GM19467 (cell line): ENCODE results near the gene SLC6A18.

ENCODE experiments used
- ATAC-seq: cut with Tn5 transposase; IDR thresholded peaks from one replicate; pipeline ENCODE4 v1.9.1; 2021; ENCODE audit warnings: mild to moderate bottlenecking, moderate library complexity; ENCODE audit not compliant: unreplicated experiment

SLC6A18 gene, protein sequence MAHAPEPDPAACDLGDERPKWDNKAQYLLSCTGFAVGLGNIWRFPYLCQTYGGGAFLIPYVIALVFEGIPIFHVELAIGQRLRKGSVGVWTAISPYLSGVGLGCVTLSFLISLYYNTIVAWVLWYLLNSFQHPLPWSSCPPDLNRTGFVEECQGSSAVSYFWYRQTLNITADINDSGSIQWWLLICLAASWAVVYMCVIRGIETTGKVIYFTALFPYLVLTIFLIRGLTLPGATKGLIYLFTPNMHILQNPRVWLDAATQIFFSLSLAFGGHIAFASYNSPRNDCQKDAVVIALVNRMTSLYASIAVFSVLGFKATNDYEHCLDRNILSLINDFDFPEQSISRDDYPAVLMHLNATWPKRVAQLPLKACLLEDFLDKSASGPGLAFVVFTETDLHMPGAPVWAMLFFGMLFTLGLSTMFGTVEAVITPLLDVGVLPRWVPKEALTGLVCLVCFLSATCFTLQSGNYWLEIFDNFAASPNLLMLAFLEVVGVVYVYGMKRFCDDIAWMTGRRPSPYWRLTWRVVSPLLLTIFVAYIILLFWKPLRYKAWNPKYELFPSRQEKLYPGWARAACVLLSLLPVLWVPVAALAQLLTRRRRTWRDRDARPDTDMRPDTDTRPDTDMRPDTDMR

GRCh38 chr5:1225081-1225480 is at the start of gene SLC6A18:
Gene SLC6A18 (plus strand): TSS chr5:1225381. CDS start chr5:1225478, 97 bp downstream.
- ATAC-seq = no peak

DNA sequence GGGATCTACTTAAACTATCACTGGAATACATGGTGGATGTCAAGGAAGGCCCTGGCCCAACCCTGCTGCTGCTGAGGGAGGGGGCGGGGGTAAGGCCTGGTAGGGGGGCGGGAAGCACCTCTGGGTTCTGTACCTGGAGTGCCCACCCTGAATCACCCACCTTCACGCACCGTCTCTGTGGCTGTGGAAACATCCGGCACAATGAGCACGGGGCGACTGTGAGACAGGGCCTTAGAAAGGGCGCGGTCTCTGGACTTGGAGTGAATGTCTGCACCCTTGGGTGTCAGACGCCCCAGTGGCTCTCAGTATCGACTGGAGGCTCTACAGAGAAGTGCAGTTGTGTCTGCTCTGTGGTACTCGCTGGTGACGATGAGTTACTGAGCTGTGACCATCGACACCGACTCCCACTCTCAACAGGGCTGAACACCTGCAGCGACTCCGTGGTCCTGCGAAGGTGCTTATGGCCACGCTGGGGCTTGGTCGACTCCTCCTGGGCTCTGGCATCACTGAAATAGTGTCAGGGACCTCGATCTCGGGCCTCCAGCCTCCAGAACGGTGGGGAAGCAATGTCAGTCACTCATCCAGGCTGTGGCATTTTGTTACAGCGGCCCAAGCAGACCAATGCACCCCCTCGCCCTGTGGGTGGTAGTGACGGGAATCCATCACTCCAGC is 49.2 kb upstream of the SLC6A18 start:
- no peak for ATAC-seq

DNA sequence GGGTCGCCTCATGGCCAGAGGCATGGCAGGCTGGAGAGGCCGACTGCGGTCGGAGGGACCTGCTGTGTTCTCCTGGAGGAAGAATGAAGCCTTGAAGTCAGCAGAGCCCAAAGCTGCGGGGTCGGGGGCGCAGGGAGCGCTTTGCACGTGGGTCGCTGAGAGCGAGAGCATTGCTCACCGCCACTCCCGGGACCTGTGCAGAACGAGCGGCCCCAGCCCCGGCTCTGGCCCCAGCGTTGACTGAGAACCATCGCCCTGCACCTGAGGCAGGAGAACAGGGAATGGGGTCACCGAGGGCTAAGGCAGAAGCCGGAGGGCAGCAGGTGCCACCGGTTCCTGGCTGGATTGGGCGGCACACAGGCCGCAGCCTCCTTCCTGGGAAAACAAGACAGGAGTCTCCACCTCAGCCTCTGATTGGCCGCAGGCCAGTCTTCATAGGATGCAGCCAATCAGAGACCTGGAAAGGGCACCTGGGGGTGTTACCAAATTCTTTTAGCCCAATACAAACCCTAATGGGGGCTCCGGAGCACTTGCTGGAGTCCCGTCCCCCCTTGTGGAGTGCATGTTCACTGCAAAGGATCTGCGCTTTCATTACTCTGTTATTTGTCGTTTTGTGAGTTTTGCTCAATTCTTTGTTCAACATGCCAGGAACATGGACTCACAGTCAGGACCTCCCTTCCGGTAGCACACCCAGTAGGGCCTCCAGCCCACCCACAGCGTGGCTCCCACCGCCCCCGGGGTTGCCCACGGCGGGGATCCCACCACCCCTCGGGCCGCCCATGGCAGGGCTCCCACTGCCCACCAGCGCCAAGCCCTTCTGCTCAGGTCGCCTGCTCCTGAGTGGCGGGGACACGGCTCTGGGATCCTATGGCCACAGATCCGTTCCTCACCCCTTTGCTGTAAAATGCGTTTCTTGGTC is 48.4 kb upstream of the SLC6A18 start:
- no peak for ATAC-seq

DNA sequence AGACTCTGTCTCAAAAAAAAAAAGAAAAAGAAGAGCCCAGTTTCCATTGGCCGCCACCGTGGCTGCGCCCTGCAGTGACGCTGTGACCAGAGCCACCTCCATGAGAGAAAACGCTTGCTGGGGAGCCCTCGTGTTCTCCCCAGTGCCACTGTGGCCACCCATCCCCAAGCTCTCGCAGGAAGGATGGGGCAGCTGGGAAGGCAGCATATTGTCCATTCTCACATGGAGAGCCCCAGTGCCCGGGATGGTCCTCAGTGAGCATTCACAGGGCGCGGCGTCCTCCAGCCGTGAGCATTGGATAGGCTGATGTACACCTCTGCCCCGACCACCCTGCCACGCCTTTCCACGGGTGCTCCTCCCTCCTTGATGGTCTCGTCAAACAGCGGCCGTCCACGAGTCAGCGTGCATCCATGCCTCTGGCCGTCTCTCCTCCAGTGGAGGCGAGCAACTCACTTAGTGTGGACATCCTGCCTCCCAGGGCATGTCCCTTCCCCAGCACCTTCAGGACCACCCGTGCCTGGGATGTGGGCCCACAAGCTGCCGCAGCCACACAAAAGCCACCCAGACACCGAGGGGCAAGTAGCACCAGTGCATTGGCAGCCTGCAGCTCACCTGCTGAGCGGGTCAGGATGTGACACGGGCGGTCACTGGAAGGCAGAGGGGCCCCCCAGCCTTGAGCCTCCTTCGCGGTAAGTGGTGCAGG is 47.2 kb upstream of the SLC6A18 start:
- ATAC-seq = no peak

GRCh38 chr5:1178529-1179382 is 46.4 kb upstream of the SLC6A18 start:
- ATAC-seq = no peak

DNA sequence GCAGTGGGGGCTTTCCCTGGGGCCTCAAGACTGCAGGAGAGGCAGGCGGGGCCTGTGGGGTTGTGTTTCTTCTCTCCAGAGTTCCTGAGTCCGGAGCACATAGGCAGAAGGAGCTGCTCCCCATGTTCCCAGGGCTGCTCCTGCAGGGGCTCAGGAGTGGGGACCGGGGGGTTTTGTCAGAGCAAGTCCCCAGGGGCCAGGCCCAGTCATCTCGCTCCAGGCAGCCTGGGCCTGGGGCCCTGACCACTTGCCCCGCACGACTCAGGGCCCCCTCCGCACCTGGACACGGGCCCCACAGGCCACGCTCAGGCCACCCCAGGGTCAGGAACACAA is 45.8 kb upstream of the SLC6A18 start:
- no peak for ATAC-seq

- no peak for ATAC-seq
Measured at GRCh38 chr5:1180096-1180495, 45.1 kb upstream of the SLC6A18 start.

DNA sequence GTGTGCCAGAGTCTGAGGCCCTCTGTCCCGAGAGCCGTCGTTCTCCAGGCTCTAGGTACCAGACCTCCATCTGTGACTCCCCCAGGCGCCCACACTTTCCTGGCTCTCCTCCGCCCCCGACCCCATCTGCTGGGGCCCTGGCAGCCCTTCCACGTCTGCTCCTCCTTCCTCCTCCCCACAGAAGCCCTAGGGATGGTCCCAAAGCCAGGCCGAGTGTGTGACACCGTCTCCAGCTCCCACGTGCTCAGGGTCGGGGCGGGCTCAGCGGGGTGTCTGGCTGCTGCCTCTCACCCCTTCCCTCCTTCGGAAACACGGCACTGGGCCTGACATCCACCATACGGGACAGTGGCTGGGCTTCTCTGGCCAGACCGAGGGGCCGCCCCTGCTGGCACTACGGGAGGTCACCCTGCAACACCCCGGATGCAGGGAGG is 44.3 kb upstream of the SLC6A18 start:
- no peak for ATAC-seq

DNA sequence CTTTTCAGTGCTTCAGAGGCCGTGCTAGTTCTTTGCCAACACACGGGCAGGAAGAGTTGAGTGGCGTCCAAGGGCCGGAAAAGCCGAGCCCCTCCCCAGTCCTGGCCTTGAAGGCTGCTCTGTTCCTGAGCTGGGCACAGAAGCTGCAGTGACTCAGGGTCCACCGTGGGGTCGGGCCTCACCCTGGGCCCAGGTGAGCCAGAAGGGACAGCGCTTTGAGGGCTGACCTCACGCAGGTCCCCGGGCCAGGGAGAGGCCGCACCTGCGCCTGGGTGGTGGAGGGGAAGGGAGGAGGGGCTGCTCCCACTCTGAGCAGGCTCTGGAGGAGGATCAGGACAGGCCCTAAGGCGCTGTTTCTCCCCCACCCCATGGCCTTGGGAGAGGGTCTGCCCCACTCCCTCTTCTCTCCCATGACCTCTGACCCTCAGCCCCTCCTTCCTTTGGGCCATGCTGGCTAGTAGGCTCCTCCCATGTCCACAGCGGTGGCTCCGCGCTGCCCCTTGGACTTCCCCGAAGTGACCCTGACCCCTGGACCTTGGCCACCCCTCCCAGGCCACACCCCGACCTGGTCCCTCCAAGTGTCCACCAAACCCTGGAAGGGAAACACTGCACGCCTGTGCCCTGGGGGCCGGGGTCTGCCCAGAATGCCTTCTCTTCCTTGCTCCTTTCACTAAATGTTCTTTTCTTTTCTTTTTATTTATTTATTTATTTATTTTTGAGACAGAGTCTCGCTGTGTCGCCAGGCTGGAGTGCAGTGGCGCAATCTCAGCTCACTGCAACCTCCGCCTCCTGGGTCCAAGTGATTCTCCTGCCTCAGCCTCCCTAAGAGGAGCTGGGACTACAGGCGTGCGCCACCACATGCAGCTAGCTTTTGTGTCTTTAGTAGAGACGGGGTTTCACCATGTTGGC is 43.5 kb upstream of the SLC6A18 start:
- no peak for ATAC-seq

DNA sequence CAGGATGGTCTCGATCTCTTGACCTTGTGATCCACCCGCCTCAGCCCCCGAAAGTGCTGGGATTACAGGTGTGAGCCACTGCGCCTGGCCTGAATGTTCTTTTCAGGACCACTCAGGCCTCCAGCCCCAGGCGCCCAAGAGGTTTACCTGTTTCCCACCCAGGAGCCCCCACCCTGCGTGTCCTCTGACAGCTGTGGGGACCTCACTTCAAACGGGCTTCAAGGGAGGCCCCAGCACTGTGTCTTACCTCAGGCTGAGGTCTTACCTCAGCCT is 42.9 kb upstream of the SLC6A18 start:
- ATAC-seq = no peak

DNA sequence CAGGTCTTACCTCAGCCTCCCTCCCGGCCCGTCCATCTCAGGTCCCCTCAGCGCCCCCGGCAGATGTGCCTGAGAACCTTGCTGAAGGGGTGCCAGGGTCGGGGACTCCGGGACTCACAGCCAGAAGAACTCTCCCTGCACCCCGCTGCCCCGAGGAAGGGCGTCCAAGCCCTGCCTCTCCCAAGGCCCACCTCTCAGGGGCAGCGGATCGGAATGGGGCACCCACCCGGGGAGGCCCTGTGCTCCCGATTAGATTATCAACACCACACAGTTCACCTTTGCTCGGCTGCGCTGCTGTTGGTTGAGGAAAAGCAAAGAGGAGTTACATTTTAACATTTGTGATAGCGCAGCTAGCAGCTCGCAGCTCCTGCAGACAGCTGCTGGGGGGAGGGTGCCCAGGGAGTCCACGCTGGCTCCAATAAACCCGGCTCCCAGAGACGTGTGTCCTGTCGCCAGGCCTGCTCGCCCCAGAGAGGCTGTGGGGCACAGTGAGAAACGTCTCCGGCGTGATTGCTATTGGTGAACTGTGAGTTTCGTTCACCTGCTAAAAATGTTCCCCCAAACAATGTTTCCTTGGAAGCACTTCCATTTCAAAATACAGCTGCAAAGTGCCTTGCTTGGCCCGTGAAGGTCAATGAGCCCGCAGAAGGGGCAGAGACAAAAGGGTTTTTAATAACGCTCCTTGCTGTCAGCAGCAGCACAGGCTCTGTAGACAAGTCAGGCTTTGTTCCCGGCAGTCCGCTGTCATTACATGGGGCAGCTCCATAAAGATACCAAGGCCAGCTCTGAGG is 42.4 kb upstream of the SLC6A18 start:
- no peak for ATAC-seq

- ATAC-seq = no peak
Measured at GRCh38 chr5:1183424-1184162, 41.6 kb upstream of the SLC6A18 start.

GRCh38 chr5:1184163-1184470 is 41.1 kb upstream of the SLC6A18 start:
- no peak for ATAC-seq

DNA sequence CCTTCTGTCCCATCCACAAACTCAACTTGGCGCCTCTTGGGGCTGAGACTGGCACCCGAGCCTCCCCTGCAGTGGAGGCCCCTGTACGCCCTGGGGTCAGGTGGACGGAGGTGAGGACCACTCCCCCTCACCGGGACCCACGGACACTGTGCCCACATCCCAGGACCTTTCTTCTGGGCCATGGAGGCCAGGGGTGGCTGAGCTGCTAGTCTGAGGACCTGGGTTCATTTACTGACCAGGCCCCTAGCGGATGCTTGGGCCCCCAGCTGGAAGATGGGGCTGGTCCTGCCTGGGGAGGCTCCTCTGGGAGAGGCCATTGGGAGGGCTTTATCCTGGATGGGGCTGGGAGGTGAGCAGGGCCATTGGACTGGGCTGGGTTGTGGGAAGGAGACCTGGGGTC is 40.7 kb upstream of the SLC6A18 start:
- ATAC-seq = no peak

DNA sequence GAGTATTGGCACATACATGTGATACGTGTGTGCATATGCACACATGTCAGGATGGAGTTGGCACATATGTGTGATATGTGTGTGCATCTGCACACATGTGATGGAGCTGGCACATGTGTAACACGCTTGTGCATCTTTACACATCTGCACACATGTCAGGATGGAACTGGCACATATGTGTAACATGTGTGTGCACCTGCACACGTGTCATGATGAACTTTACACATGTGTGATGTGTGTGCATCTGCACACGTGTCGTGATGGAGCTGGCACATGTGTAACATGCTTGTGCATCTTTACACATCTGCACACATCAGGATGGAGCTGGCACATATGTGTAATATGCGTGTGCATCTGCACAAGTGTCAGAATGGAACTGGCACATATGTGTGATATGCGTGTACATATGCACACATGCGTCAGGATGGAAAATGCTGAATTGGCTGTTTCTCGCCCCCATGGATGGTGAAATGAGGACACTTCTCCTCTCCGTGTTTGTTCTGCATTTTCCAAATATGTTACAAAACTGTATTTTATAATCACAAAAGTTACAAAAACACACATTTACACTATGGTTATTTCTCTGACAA is 40.0 kb upstream of the SLC6A18 start:
- no peak for ATAC-seq

DNA sequence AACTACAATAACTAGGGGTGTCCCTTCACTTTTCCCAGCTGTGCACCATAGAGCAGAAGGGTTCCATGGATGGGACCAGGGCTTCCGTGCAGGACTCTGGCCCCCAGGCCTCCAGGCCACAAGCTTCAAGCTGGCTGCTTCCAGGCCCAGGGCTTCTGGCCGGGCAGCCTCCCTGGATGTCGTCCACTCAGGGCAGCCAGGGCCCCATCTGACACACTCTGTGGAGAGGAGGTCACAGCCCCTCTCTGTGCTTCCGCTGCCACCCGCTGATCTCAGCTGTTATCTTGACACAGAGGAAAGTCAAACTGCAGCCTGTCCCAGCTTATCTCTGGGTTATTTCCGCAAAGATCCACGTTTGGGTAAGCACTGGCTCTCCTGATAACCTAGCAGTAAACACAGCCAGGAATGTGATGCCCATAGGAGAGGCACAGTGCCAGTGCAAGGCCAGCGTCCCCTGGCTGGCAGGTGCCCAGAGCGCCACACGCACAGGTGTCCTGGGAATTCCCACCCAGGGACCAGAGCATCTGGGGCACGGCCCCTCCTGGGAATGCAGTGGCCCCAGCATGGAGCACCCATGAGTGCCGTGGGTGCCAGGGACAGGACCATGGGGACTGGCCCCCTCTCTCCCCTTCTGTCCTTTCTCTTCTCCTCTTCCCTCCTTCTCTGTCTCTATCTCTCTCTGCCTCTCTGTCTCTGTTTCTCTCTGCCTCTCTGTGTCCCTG is 39.4 kb upstream of the SLC6A18 start:
- no peak for ATAC-seq
